GM12892 (cell line): ENCODE measurements around the gene IFIH1.

Source experiments
- POLR2A ChIP-seq: IDR thresholded peaks from 2 replicates; pipeline ENCODE4 v1.6.1; 2011; ENCODE audit warnings: low read depth, low read length, control low read depth
- POLR2AphosphoS5 ChIP-seq: IDR thresholded peaks from 2 replicates; pipeline ENCODE4 v1.6.1; 2011; ENCODE audit warnings: low read depth, low read length, control low read depth

- no peak for TF ChIP-seq POLR2A
- no peak for TF ChIP-seq POLR2AphosphoS5
Measured at GRCh38 chr2:162265666-162266459, 52.6 kb downstream of the IFIH1 start.
